ENCODE data around the gene MYL11.

The MYL11 gene

DNA sequence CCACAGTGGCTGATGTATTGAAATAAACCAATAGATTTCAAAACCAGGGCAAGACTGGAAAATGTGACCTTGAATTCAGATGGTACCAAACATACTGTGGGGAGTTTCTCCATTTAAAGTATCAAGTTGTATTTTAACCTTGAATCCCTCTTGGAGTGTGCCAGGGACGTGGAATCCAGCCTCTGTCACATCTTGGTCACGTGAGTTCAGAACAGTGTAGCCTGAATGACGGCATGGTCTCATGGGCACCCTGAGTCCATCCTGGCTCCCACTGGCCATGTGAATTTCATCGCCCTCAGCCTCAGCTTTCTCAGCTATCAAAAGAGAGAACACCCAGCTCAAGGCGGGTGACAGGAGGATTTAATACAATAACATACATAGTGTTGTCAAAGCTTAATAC lies 39.6 kb downstream of the MYL11 start:
- no peak for TF ChIP-seq JUND (IDR thresholded peaks at IDR 0.05; ENCODE audit: low read depth)
- DNase-seq (ENCODE audit: low read depth in 1 of 2, low spot score in 1 of 2) = no peak
- in situ Hi-C loops (cut with HindIII; ENCODE audit: low pct_unique_long_range_greater_than_20kb, low sequenced_read_pairs) = no loop called here

DNA sequence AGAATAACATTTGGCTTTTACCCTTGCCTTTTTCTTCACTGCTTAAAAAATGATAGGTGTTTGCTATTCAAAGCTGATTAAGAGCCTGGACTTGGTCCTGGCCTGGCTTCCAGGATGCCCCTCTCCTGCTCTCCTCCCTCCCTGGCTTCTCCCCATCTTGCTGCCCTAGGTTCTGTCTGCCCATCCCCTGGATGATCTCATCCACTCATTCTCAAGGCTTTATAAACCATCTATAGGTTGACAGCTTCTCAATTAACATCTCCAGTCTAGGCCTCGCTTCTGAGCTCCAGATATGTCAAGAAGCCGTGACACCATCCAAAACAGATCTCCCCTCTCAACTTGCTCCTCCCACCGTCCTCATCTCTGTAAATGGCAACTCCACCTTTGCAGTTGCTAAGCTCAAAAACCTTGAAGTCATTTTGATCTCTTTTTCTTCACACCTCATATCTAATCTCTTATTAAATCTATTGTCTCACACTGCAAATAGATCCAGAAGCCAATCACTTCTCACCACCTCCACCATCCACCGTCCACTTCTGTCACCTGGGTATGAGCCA lies 41.5 kb downstream of the MYL11 start:
- in situ Hi-C loops (cut with HindIII; ENCODE audit: low pct_unique_long_range_greater_than_20kb, low sequenced_read_pairs) = no loop called here

DNA sequence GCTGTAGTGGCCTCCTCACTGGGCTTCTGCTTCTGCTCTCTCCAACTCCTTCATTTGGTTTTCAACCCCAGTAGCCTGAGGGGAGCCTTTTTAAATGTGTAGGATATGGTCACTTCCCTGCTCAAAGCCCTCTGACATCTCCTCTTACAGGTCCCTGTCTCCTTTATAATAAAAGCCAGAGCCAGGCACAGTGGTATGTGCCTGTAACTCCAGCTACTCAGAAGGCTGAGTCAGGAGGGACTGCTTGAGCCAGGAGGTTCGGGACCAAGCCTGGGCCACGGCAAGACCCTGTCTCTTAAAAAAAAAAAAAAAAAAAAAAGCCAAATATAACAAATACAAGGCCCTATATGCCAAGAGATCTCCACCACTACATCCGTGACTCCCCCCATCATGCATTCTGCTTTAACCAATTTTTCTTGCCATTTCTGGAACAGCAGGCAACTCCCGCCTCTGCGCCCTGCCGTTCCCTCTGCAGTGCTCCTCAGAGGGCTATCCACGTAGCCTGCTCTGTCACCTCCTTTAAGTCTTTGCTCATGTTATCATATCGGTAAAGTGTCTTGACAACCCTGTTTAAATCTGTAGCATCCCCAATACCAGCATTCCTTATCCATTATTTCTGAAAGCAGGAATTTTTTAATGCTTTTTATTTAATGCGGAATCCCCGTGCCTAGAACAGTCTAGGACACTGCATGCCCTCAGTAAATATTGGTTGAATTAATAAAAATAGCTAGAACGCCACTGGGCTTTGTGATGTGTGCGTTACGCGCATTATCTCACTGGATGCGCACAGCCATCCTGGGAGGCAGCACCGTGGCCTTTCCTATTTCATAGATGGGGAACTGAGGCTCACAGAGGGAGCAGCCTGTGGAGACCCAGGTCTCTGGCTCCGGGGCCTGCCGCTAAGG lies 42.3 kb downstream of the MYL11 start:
- DNase-seq (ENCODE audit: low read depth in 1 of 2, low spot score in 1 of 2) = no peak
- in situ Hi-C loops (cut with HindIII; ENCODE audit: low pct_unique_long_range_greater_than_20kb, low sequenced_read_pairs) = no loop called here
- TF ChIP-seq JUND (IDR thresholded peaks at IDR 0.05; ENCODE audit: low read depth) = no peak

More for the DNA sequence above, 41.5 kb downstream of the MYL11 start:
- no peak for DNase-seq (ENCODE audit: low read depth in 1 of 2, low spot score in 1 of 2)
- no peak for TF ChIP-seq JUND (IDR thresholded peaks at IDR 0.05; ENCODE audit: low read depth)

DNA sequence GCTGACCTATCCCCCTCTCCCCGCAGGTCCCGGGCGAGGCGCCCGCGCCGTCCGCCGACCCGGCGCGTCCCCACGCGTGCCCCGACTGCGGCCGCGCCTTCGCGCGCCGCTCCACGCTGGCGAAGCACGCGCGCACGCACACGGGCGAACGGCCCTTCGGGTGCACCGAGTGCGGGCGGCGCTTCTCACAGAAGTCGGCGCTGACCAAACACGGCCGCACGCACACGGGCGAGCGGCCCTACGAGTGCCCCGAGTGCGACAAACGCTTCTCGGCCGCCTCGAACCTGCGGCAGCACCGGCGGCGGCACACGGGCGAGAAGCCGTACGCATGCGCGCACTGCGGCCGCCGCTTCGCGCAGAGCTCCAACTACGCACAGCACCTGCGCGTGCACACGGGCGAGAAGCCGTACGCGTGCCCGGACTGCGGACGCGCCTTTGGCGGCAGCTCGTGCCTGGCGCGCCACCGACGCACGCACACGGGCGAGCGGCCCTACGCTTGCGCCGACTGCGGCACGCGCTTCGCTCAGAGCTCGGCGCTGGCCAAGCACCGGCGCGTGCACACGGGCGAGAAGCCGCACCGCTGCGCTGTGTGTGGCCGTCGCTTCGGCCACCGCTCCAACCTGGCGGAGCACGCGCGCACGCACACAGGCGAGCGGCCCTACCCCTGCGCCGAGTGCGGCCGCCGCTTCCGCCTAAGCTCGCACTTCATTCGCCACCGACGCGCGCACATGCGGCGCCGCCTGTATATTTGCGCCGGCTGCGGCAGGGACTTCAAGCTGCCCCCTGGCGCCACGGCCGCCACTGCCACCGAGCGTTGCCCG lies 43.1 kb downstream of the MYL11 start:
- in situ Hi-C loops (cut with HindIII; ENCODE audit: low pct_unique_long_range_greater_than_20kb, low sequenced_read_pairs) = no loop called here
- peak; percentile 88 to 96 for DNase-seq (ENCODE audit: low read depth in 1 of 2, low spot score in 1 of 2)
- no peak for TF ChIP-seq JUND (IDR thresholded peaks at IDR 0.05; ENCODE audit: low read depth)

DNA sequence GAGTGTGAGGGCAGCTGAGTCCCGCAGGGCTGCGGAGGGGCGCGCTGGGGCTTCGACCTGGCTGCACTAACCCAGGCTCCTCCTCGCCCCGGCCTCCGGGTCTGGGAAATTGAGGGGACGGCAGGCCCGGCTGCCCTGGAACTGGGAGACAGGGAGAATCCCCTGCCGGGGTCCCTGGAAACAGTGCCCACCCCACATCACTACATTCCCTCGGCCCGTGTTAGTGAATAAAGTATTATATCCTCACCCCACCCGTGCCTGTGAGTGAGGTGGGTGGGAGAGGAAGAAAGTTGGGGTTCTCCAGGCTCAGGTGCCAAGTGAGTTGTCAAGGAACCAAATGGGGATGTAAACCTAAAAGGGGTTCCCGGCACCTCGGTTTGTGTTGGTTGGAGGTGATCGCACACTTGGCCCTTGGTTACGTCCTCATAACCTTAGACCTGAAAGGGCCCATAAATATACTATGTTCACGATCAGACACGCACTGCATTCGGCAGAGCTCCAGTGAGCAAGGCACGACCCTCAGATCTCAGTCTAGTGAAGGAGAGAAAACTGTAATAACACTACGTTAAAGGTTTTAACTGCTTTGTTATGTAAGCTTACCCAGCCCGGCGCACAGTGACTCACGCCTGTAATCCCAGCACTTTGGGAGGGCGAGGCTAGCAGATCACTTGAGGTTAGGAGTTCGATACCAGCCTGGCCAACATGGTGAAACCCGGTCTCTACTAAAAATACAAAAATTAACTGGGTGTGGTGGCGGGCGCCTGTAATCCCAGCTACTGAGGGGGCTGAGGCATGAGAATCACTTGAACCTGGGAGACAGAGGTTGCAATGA lies 44.0 kb downstream of the MYL11 start:
- in situ Hi-C loops (cut with HindIII; ENCODE audit: low pct_unique_long_range_greater_than_20kb, low sequenced_read_pairs) = no loop called here
- TF ChIP-seq JUND (IDR thresholded peaks at IDR 0.05; ENCODE audit: low read depth) = no peak
- no peak for DNase-seq (ENCODE audit: low read depth in 1 of 2, low spot score in 1 of 2)

DNA sequence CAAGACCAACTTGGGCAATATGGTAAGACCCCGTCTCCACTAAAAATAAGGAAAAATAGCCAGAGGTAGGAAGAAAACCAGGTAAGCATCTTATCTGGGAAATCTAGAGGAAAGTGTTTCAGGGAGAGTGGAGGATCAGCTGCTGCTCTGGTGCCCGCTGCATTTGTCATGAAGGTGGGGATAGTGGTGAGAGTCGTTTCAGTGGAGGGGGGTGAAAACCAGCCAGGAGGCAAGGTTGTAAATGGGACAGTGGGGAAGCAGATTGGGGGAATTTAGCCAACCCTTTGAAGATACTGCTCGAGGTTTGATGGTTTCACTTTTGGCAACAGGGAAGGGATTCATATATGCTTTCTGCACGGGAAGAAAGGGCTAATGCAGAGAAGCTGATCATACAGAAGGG lies 46.4 kb downstream of the MYL11 start:
- in situ Hi-C loops (cut with HindIII; ENCODE audit: low pct_unique_long_range_greater_than_20kb, low sequenced_read_pairs) = no loop called here
- no peak for DNase-seq (ENCODE audit: low read depth in 1 of 2, low spot score in 1 of 2)
- no peak for TF ChIP-seq JUND (IDR thresholded peaks at IDR 0.05; ENCODE audit: low read depth)

All from T47D (cell line).